ENCODE results near the gene FGF23. TPM values are rescaled to one million over a fixed set of nuclear protein-coding genes. Genes with fewer than 3 reads are reported as not detected.
"Not testable (repeated sequence)": the region's sequence is repeated elsewhere in the genome, so short reads cannot be mapped to it uniquely, and the experiment has no call there.

The FGF23 gene
- total and polyA plus RNA-seq, 5 donors from 2014 or later = not detected

- H3K4me3 ChIP-seq (ENCODE audit: low read depth, low read length) = no peak overlapping the region
- H3K36me3 ChIP-seq (ENCODE audit: control insufficient read depth, insufficient read depth, low read length) = no peaks in the 10 kb centered on the region
- peaks cover 11% of the 10 kb centered on the region for H3K27me3 ChIP-seq (ENCODE audit: control insufficient read depth, insufficient read depth, low read length)
- Mint-ChIP-seq H3K4me3 (no peak overlapping the region), H3K27me3 (peaks cover 42% of the 10 kb centered on the region), H3K27ac (no peak overlapping the region), H3K36me3 (no peaks in the 10 kb centered on the region), H3K4me1 (peaks cover 0 to 10% (median 2%) of the 10 kb centered on the region in 4 donors), H3K9me3 (no peaks in the 10 kb centered on the region)
- H3K27ac ChIP-seq (ENCODE audit: insufficient read depth, low read length, poor library complexity, severe bottlenecking) = no peak overlapping the region
- no peak for ATAC-seq (ENCODE audit: low read depth in 2 of 2)
- peaks cover 5% of the 10 kb centered on the region for H3K4me1 ChIP-seq (ENCODE audit: control insufficient read depth, insufficient read depth, low read length, poor library complexity, severe bottlenecking)
- no peaks in the 10 kb centered on the region for H3K9me3 ChIP-seq (ENCODE audit: control insufficient read depth in 2 of 2, low read length in 2 of 2)
- no peak for DNase-seq
These were observed 37.9 kb upstream of the FGF23 start for GRCh38 chr12:4417455-4417854.

- ATAC-seq (ENCODE audit: low read depth in 2 of 2) (no peak), DNase-seq (no peak)
- Mint-ChIP-seq H3K27ac (no peak overlapping the region), H3K4me1 (peaks cover 0 to 4% (median 0%) of the 10 kb centered on the region in 4 donors), H3K36me3 (no peaks in the 10 kb centered on the region), H3K27me3 (peaks cover 52% of the 10 kb centered on the region), H3K4me3 (no peak overlapping the region), H3K9me3 (no peaks in the 10 kb centered on the region)
- H3K36me3 ChIP-seq (ENCODE audit: control insufficient read depth, insufficient read depth, low read length) = no peaks in the 10 kb centered on the region
- no peak overlapping the region for H3K27ac ChIP-seq (ENCODE audit: insufficient read depth, low read length, poor library complexity, severe bottlenecking)
- no peaks in the 10 kb centered on the region for H3K9me3 ChIP-seq (ENCODE audit: control insufficient read depth in 2 of 2, low read length in 2 of 2)
- H3K4me1 ChIP-seq (ENCODE audit: control insufficient read depth, insufficient read depth, low read length, poor library complexity, severe bottlenecking) = peaks cover 5% of the 10 kb centered on the region
- peaks cover 16% of the 10 kb centered on the region for H3K27me3 ChIP-seq (ENCODE audit: control insufficient read depth, insufficient read depth, low read length)
- H3K4me3 ChIP-seq (ENCODE audit: low read depth, low read length) = no peak overlapping the region
These were observed 36.8 kb upstream of the FGF23 start for GRCh38 chr12:4416276-4416675.

GRCh38 chr12:4412465-4412864 lies 33.0 kb upstream of the FGF23 start:
- no peaks in the 10 kb centered on the region for H3K9me3 Mint-ChIP-seq
- H3K27me3 Mint-ChIP-seq = peaks cover 60% of the 10 kb centered on the region
- H3K27ac Mint-ChIP-seq = no peak overlapping the region
- H3K36me3 ChIP-seq (ENCODE audit: control insufficient read depth, insufficient read depth, low read length) = no peaks in the 10 kb centered on the region
- peaks cover 13% of the 10 kb centered on the region for H3K27me3 ChIP-seq (ENCODE audit: control insufficient read depth, insufficient read depth, low read length)
- H3K4me3 ChIP-seq (ENCODE audit: low read depth, low read length) = no peak overlapping the region
- H3K9me3 ChIP-seq (ENCODE audit: control insufficient read depth in 2 of 2, low read length in 2 of 2) = no peaks in the 10 kb centered on the region
- H3K4me3 Mint-ChIP-seq = no peak overlapping the region
- ATAC-seq (ENCODE audit: low read depth in 2 of 2) (no peak), DNase-seq (no peak)
- no peaks in the 10 kb centered on the region for H3K36me3 Mint-ChIP-seq
- H3K27ac ChIP-seq (ENCODE audit: insufficient read depth, low read length, poor library complexity, severe bottlenecking) = no peak overlapping the region
- H3K4me1 ChIP-seq (ENCODE audit: control insufficient read depth, insufficient read depth, low read length, poor library complexity, severe bottlenecking) = peaks cover 5% of the 10 kb centered on the region
- H3K4me1 Mint-ChIP-seq = peaks cover 0 to 4% (median 0%) of the 10 kb centered on the region in 4 donors

GRCh38 chr12:4412056-4412455 lies 32.5 kb upstream of the FGF23 start:
- Histone ChIP-seq H3K4me1 (ENCODE audit: control insufficient read depth, insufficient read depth, low read length, poor library complexity, severe bottlenecking) (peaks cover 5% of the 10 kb centered on the region), H3K9me3 (ENCODE audit: control insufficient read depth in 2 of 2, low read length in 2 of 2) (no peaks in the 10 kb centered on the region), H3K27me3 (ENCODE audit: control insufficient read depth, insufficient read depth, low read length) (peaks cover 13% of the 10 kb centered on the region), H3K27ac (ENCODE audit: insufficient read depth, low read length, poor library complexity, severe bottlenecking) (no peak overlapping the region), H3K36me3 (ENCODE audit: control insufficient read depth, insufficient read depth, low read length) (no peaks in the 10 kb centered on the region), H3K4me3 (ENCODE audit: low read depth, low read length) (no peak overlapping the region)
- H3K4me1 Mint-ChIP-seq = peaks cover 0 to 4% (median 0%) of the 10 kb centered on the region in 4 donors
- ATAC-seq (ENCODE audit: low read depth in 2 of 2) (no peak), DNase-seq (no peak)
- H3K27ac Mint-ChIP-seq = no peak overlapping the region
- peaks cover 59% of the 10 kb centered on the region for H3K27me3 Mint-ChIP-seq
- H3K9me3 Mint-ChIP-seq = no peaks in the 10 kb centered on the region
- no peaks in the 10 kb centered on the region for H3K36me3 Mint-ChIP-seq
- no peak overlapping the region for H3K4me3 Mint-ChIP-seq

GRCh38 chr12:4407136-4407535 lies 27.6 kb upstream of the FGF23 start:
- Mint-ChIP-seq H3K9me3 (peaks cover 0 to 2% (median 0%) of the 10 kb centered on the region in 7 donors), H3K4me1 (no peaks in the 10 kb centered on the region), H3K27ac (no peak overlapping the region), H3K36me3 (no peaks in the 10 kb centered on the region), H3K27me3 (peaks cover 34% of the 10 kb centered on the region), H3K4me3 (no peak overlapping the region)
- Histone ChIP-seq H3K4me1 (ENCODE audit: control insufficient read depth, insufficient read depth, low read length, poor library complexity, severe bottlenecking) (no peaks in the 10 kb centered on the region), H3K27me3 (ENCODE audit: control insufficient read depth, insufficient read depth, low read length) (peaks cover 5% of the 10 kb centered on the region), H3K4me3 (ENCODE audit: low read depth, low read length) (no peak overlapping the region), H3K27ac (ENCODE audit: insufficient read depth, low read length, poor library complexity, severe bottlenecking) (no peak overlapping the region), H3K36me3 (ENCODE audit: control insufficient read depth, insufficient read depth, low read length) (no peaks in the 10 kb centered on the region), H3K9me3 (ENCODE audit: control insufficient read depth in 2 of 2, low read length in 2 of 2) (no peaks in the 10 kb centered on the region)
- DNase-seq (no peak), ATAC-seq (ENCODE audit: low read depth in 2 of 2) (no peak)

- H3K4me1 Mint-ChIP-seq; H3K9me3 Mint-ChIP-seq; H3K4me3 ChIP-seq (ENCODE audit: low read depth, low read length); H3K36me3 ChIP-seq (ENCODE audit: control insufficient read depth, insufficient read depth, low read length); H3K27me3 ChIP-seq (ENCODE audit: control insufficient read depth, insufficient read depth, low read length); DNase-seq; ATAC-seq (ENCODE audit: low read depth in 2 of 2); H3K4me1 ChIP-seq (ENCODE audit: control insufficient read depth, insufficient read depth, low read length, poor library complexity, severe bottlenecking); H3K36me3 Mint-ChIP-seq; H3K4me3 Mint-ChIP-seq; H3K9me3 ChIP-seq (ENCODE audit: control insufficient read depth in 2 of 2, low read length in 2 of 2); H3K27ac ChIP-seq (ENCODE audit: insufficient read depth, low read length, poor library complexity, severe bottlenecking): not testable (repeated sequence)
- Mint-ChIP-seq H3K27ac (peak overlapping the region in 1 of 3 donors; percentile 58), H3K27me3 (peaks cover 40% of the 10 kb centered on the region)
These were observed 25.5 kb upstream of the FGF23 start for GRCh38 chr12:4404877-4405637.

GRCh38 chr12:4402996-4403395 lies 23.5 kb upstream of the FGF23 start:
- no peak overlapping the region for H3K27ac Mint-ChIP-seq
- H3K27me3 ChIP-seq (ENCODE audit: control insufficient read depth, insufficient read depth, low read length) = peaks cover 2% of the 10 kb centered on the region
- H3K4me3 Mint-ChIP-seq = no peak overlapping the region
- H3K27me3 Mint-ChIP-seq = peaks cover 42% of the 10 kb centered on the region
- no peak overlapping the region for H3K4me3 ChIP-seq (ENCODE audit: low read depth, low read length)
- no peaks in the 10 kb centered on the region for H3K4me1 ChIP-seq (ENCODE audit: control insufficient read depth, insufficient read depth, low read length, poor library complexity, severe bottlenecking)
- peaks cover 0 to 2% (median 0%) of the 10 kb centered on the region in 7 donors for H3K9me3 Mint-ChIP-seq
- no peak overlapping the region for H3K27ac ChIP-seq (ENCODE audit: insufficient read depth, low read length, poor library complexity, severe bottlenecking)
- H3K4me1 Mint-ChIP-seq = no peaks in the 10 kb centered on the region
- H3K36me3 Mint-ChIP-seq = no peaks in the 10 kb centered on the region
- H3K36me3 ChIP-seq (ENCODE audit: control insufficient read depth, insufficient read depth, low read length) = no peaks in the 10 kb centered on the region
- H3K9me3 ChIP-seq (ENCODE audit: control insufficient read depth in 2 of 2, low read length in 2 of 2) = no peaks in the 10 kb centered on the region
- ATAC-seq (ENCODE audit: low read depth in 2 of 2) (no peak), DNase-seq (no peak)

GRCh38 chr12:4401117-4401516 lies 21.6 kb upstream of the FGF23 start:
- H3K36me3 Mint-ChIP-seq = no peaks in the 10 kb centered on the region
- ATAC-seq (ENCODE audit: low read depth in 2 of 2) = no peak
- peaks cover 39% of the 10 kb centered on the region for H3K27me3 Mint-ChIP-seq

More at GRCh38 chr12:4401117-4401516, 21.6 kb upstream of the FGF23 start:
- Histone ChIP-seq H3K4me3 (ENCODE audit: low read depth, low read length) (no peak overlapping the region), H3K4me1 (ENCODE audit: control insufficient read depth, insufficient read depth, low read length, poor library complexity, severe bottlenecking) (no peaks in the 10 kb centered on the region), H3K27me3 (ENCODE audit: control insufficient read depth, insufficient read depth, low read length) (peaks cover 4% of the 10 kb centered on the region), H3K36me3 (ENCODE audit: control insufficient read depth, insufficient read depth, low read length) (no peaks in the 10 kb centered on the region), H3K9me3 (ENCODE audit: control insufficient read depth in 2 of 2, low read length in 2 of 2) (no peaks in the 10 kb centered on the region), H3K27ac (ENCODE audit: insufficient read depth, low read length, poor library complexity, severe bottlenecking) (no peak overlapping the region)
- Mint-ChIP-seq H3K4me3 (no peak overlapping the region), H3K9me3 (peaks cover 0 to 2% (median 0%) of the 10 kb centered on the region in 7 donors), H3K4me1 (no peaks in the 10 kb centered on the region), H3K27ac (no peak overlapping the region)
- no peak for DNase-seq
